GM21717 (cell line): Measurements from ENCODE around the gene BAD.

ENCODE experiments used
- ATAC-seq: cut with Tn5 transposase; IDR thresholded peaks from one replicate; pipeline ENCODE4 v1.9.1; 2021; ENCODE audit warnings: mild to moderate bottlenecking, moderate library complexity; ENCODE audit not compliant: unreplicated experiment

Gene BAD

DNA sequence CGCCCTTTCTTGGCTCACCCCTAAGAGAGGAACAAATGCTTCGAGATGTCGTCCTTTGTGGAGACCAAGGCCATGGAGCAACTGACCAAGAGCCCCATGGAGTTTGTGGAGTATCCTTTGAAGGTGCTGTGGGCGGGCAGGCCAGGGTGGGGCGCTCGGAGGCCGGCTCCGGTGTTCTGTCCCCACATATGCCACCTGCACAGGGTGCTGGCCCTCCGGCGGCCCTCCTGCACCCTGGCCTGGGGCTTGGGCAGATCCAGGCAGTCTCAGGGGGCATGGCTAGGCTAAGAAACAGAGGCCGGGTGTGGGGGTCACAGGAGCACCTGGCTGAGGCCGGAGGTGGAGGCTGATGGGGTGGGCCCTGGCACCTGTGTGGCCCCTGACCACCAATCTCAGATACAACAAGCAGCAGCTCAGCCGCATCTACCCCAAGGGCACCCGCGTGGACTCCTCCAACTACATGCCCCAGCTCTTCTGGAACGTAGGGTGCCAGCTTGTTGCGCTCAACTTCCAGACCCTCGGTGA is 22.8 kb downstream of the BAD start:
- ATAC-seq, result no peak

DNA sequence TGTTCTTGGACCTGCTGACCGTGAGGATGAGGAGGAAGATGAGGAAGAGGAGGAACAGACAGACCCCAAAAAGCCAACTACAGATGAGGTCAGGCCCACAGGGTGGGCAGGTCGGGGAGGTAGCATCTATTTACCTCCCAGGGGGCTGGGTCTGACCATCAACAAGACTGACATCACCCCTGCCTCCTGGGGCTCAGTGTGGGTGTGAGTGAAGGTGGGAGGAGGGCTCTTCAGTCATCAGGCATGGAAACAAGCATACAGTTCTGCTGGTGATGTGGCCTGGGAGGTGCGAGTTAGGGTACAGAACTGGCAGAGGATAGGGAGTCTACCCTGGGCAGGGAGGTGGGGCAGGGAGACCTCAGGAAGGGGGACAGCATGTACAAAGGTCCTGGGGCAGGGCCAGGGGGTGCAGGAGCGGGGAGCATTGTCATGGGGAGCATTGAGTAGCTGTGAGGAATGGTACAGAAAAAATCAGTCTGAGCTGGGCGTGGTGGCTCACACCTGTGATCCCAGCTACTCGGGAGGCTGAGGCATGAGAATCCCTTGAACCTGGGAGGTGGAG is 24.2 kb downstream of the BAD start:
- no peak for ATAC-seq

GRCh38 chr11:64259533-64260067 is 24.9 kb downstream of the BAD start:
- ATAC-seq, result no peak

- ATAC-seq, result no peak
Measured at GRCh38 chr11:64258946-64259532, 25.4 kb downstream of the BAD start.

DNA sequence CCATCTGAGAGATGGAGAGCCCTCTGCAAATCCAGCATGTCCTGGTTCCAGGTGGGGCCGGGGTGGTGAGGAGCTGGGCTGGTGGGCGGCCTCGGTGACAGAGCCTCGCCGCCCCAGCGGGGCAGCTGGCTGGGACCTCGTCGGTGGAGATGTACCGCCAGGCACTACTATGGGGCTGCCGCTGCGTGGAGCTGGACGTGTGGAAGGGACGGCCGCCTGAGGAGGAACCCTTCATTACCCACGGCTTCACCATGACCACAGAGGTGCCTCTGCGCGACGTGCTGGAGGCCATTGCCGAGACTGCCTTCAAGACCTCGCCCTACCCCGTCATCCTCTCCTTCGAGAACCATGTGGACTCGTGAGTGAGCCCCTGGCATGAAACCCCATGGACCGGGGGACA is 26.1 kb downstream of the BAD start:
- ATAC-seq, result no peak

- no peak for ATAC-seq
Measured at GRCh38 chr11:64256300-64256699, 28.2 kb downstream of the BAD start.

DNA sequence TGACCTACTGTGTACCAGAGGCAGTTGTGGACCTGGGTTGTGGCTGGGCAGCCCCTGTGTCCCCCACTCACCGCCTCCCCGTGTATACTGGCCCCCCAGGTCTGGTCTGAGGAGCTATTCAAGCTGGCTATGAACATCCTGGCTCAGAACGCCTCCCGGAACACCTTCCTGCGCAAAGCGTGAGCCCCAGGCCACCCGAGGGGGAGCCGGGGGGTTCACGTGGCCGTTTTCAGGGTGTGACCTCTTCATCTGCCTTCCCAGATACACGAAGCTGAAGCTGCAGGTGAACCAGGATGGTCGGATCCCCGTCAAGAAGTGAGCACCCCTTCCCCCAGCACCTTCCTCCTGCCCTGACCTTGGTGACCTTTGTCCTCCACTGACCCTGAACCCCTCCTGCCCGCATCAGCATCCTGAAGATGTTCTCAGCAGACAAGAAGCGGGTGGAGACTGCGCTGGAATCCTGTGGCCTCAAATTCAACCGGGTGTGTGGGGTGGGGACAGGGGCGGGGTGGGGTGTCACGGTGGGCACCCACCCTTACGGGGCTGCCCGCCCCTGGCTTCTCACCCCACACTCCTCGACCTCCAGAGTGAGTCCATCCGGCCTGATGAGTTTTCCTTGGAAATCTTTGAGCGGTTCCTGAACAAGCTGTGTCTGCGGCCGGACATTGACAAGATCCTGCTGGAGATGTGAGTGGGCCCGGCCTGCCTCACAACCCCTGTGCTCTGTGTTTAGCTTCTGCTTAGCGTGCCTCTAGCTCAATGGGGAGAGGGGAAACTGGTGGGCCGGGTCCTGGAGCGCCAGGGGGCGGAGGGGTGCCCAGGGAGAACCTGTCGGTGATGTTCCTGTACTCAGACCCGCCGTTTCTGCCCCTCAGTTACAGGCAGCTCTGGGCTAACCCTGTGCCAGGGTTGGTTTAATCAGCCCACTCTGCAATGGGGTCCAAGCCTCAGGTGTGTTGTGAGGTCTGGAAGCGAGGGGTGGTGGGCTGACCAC is 29.0 kb downstream of the BAD start:
- ATAC-seq, result no peak

- no peak for ATAC-seq
Measured at GRCh38 chr11:64254326-64254725, 30.1 kb downstream of the BAD start.

DNA sequence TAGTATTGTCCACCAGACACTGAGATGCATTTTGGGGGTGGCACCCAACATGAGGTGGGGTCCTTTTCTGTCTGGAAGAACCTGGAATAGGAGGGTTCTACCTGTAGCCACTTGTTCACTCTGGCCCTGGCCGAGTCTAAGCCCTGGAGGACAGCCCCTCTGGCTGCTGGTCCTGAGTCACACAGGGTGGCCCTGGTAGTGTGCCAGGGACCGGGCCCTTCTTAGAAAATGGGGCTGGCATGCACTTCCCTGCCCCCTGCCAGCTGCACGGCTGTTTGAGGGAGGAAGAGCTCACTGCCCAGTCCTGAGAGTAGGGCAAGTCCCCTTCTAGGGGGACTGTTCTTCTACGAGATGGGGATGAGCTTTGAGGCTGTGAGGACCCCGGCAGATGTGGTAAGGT is 31.0 kb downstream of the BAD start:
- ATAC-seq, result no peak

GRCh38 chr11:64253043-64253442 is 31.4 kb downstream of the BAD start:
- no peak for ATAC-seq

- no peak for ATAC-seq
Measured at GRCh38 chr11:64252003-64252872, 32.2 kb downstream of the BAD start.

GRCh38 chr11:64251753-64252002 is 32.8 kb downstream of the BAD start:
- ATAC-seq, result no peak

- no peak for ATAC-seq
Measured at GRCh38 chr11:64251016-64251752, 33.3 kb downstream of the BAD start, which contains the start of gene PLCB3. TSS of gene PLCB3 (plus strand) at chr11:64251530. CDS start at chr11:64251650, 120 bp downstream.

GRCh38 chr11:64250415-64251015 is 34.0 kb downstream of the BAD start:
- no peak for ATAC-seq

DNA sequence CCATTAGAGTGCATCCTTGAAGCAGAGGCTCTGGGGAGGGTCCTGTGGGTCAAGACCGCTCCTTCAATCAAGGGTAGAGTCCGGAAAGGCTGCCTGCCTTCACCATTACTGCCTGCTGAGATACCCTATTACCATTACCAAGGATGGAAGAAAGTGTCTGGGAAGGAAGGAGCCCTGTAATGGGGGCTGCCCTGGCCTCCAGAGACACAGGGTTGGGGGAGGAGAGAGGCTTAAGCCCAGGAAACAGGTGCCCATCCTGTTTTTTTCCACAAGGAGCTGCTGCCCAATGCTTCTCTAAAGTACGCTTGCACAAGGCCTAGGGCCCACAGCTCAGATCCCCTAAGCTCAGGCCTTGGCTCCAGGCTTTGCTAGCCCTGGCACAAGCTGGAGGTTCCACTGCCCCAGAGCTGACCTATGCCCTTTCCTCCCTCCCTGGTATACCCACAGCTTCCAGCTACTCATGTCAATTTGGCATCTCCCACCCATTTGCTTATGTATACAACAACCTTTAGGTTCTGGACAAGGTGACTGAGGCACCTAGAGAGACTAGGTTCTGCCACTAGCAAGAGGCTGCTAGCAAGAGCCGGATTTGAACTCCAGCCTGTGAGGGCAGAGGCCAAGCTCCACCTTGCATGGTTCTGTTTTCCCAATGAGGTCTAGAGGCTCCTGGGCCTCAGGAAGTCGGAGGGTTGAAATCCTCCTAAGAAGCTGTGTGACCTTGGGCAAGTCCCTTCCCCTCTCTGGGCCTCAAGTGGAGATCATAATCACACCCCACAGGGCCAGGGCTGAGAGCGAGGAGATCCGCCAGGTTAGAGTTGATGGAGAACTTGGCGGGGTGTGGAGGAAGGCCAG is 34.7 kb downstream of the BAD start:
- no peak for ATAC-seq

DNA sequence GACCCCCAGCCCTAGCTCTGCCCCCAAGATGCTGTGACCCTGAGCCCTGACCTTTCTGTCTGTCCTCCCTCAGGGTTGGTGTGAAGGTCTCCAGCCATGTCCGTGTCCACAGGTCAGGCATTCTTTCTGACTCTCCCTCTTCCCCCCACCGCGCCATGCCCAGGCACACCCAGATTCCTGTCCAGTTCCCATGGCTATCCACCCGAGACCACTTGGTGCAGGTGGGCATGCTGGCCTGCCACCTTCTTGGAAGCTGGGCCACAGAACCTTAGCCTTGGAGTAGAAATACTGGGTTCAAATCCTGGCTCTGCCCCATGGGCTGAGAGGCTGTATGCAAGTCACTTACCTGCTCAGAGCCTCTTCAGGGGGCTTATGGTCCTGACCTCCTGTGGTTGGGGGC is 35.4 kb downstream of the BAD start:
- no peak for ATAC-seq

DNA sequence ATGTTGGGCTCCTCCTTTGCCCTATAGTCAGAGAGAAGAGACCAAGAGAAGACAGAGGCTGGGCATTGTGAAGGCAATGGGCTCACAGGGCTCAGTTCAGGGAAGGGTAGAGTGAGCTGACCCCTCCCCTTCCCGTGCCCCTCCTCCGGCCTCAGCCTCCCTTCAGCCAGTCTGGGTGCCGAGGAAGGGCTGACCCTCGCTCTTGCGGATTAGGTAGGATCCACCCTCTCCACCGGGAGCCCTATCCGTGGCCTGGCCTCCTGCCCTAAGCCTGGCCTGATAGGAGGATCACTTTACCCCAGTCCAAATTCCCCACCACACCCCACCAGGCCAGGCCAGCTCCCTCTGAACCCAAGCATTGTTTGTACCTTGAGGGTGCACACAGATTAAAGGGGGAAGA is 35.9 kb downstream of the BAD start:
- ATAC-seq, result no peak

DNA sequence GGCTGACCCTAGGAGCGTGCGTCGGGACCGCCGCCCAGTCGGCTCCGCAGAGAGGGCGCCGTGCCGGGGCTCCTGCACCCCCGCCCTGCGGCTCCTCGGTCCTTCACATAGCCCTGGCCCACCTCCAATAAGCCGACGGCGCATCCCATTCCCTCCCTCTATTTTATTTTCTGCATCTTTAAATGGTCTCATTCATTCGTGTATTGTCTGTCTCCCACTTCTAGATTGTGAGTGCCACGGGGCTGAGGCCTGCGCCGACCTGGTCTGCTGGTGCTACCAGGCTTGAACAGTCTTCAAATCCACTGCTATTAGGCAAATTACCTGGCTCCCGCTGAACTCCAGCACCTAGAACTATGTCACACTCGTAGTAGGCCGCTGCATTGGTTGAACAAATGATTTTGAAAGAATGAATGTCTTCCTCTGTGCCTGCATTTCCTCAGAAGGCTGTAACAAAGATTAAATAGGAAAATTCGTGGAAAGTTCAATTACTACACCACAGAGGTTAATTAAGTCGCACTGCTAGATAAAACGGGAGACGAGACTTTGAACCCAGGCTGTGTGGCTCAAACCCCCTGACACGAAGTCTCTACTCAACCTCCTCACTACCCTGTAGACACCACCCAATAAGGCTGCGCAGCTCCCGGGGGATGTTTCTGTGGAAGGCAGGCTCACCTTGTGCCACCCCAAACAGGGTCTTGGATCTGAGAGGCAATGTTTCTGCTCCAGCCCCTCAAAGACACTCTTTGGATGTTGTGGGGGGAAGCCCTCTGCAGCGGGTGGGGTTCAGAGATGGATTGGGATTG is 36.5 kb downstream of the BAD start:
- no peak for ATAC-seq
